OCI-LY1 (cell line): ENCODE data around the gene ATP4A.
A peak's percentile ranks its signal among the peaks of the same experiment; 100 is the strongest.

ENCODE experiments used
- H2AFZ ChIP-seq: fragments of 200-600 bp; sonication (generic), shearing (Covaris generic); 2 replicates; pipeline ENCODE4 v1.6.0; 2014; ENCODE audit warnings: antibody characterized with exemption, mild to moderate bottlenecking, low read length
- H3F3A ChIP-seq: fragments of 200-600 bp; sonication (generic), shearing (Covaris generic); 2 replicates; pipeline ENCODE4 v1.6.0; 2014; ENCODE audit warnings: mild to moderate bottlenecking, antibody characterized with exemption, low read length, moderate library complexity; ENCODE audit not compliant: insufficient read depth
- H3K27ac ChIP-seq: fragments of 200-600 bp; sonication (generic); 2 replicates; pipeline ENCODE4 v1.5.1; 2014; ENCODE audit warnings: low read length, mixed run types, mild to moderate bottlenecking, low read depth; ENCODE audit not compliant: poor library complexity, severe bottlenecking
- H3K27me3 ChIP-seq: fragments of 200-600 bp; sonication (generic); 2 replicates; pipeline ENCODE4 v1.6.0; 2014; ENCODE audit warnings: antibody characterized with exemption, mild to moderate bottlenecking, low read length, moderate library complexity; ENCODE audit not compliant: insufficient read depth
- H3K36me3 ChIP-seq: fragments of 200-600 bp; sonication (generic); 2 replicates; pipeline ENCODE4 v1.6.1; 2014; ENCODE audit warnings: mild to moderate bottlenecking, antibody characterized with exemption, low read length, moderate library complexity, mixed read lengths; ENCODE audit not compliant: insufficient read depth
- H3K4me1 ChIP-seq: fragments of 200-600 bp; sonication (generic); 2 replicates; pipeline ENCODE4 v1.5.1; 2014; ENCODE audit warnings: mild to moderate bottlenecking, low read length, moderate library complexity; ENCODE audit not compliant: insufficient read depth, severe bottlenecking
- H3K4me2 ChIP-seq: fragments of 200-600 bp; sonication (generic), shearing (Covaris generic); 2 replicates; pipeline ENCODE4 v1.6.1; 2014; ENCODE audit warnings: low read length
- H3K4me3 ChIP-seq: fragments of 200-600 bp; sonication (generic); 2 replicates; pipeline ENCODE4 v1.5.1; 2014; ENCODE audit warnings: low read length, low read depth, mild to moderate bottlenecking, mixed read lengths; ENCODE audit not compliant: poor library complexity, severe bottlenecking
- H3K79me2 ChIP-seq: fragments of 200-600 bp; shearing (Covaris generic); 2 replicates; pipeline ENCODE4 v1.6.1; 2016; ENCODE audit warnings: mixed run types, low read length, mixed read lengths; ENCODE audit not compliant: insufficient read depth
- H3K9ac ChIP-seq: fragments of 200-600 bp; sonication (generic), shearing (Covaris generic); 2 replicates; pipeline ENCODE4 v1.6.1; 2014; ENCODE audit warnings: mild to moderate bottlenecking, low read length, mixed read lengths
- H3K9me2 ChIP-seq: fragments of 200-600 bp; sonication (generic), shearing (Covaris generic); 2 replicates; pipeline ENCODE4 v1.6.1; 2014; ENCODE audit warnings: low read depth, mild to moderate bottlenecking, low read length, mixed read lengths
- H3K9me3 ChIP-seq: fragments of 200-600 bp; shearing (Covaris generic); 2 replicates; pipeline ENCODE4 v1.6.1; 2014; ENCODE audit warnings: low read length, mixed read lengths
- H4K20me1 ChIP-seq: fragments of 200-600 bp; sonication (generic), shearing (Covaris generic); 2 replicates; pipeline ENCODE4 v1.6.0; 2016; ENCODE audit warnings: mild to moderate bottlenecking, low read length; ENCODE audit not compliant: insufficient read depth
- EZH2 ChIP-seq: fragments of 200-600 bp; sonication (generic), shearing (Covaris generic); IDR thresholded peaks from 2 replicates; pipeline ENCODE4 v1.8.0; 2017; ENCODE audit warnings: borderline replicate concordance, mixed run types, mild to moderate bottlenecking, antibody characterized with exemption, low read length, moderate library complexity, mixed read lengths
- TF ChIP-seq, protein P1 (sequence below): fragments of 200-600 bp; sonication (generic), shearing (Covaris generic); IDR thresholded peaks from 2 replicates; pipeline ENCODE4 v1.5.1; 2017; ENCODE audit warnings: mild to moderate bottlenecking, antibody characterized with exemption, low read length, moderate library complexity, mixed read lengths

Gene ATP4A

DNA sequence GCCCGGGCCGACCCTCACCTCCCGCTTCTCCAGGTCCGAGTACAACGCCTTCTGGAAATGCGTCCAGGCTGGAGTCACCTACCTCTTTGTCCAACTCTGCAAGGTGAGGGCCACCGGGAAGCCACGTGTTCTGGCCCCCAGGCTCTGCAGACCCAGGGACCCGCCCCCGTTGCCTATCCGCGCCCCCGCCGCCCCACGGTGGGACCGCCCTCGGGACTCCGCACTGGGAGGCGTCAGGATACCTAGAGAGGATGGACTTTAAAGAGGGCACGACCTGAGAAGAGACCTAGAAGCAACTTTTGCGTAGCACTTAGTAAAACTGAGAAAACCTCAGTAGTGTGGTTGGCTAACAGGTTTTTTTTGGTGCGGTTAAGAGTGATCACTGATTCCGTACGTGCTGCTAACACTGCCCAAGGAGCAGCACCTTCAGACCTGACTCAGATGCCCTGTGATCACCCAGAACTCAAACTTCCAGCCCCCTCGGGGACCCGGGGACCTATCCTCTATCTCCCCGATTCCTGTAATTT lies 17.5 kb downstream of the ATP4A start:
- Histone ChIP-seq H3K79me2 (no peaks in the 10 kb centered on the region), H3K27ac (no peak overlapping the region), H3K9ac (peak overlapping the region; percentile 91), H3K4me1 (peaks cover 30% of the 10 kb centered on the region), H3K4me2 (peak overlapping the region; percentile 84), H3F3A (no peaks in the 10 kb centered on the region), H3K9me3 (no peaks in the 10 kb centered on the region), H3K9me2 (no peaks in the 10 kb centered on the region), H2AFZ (no peak overlapping the region), H3K27me3 (no peaks in the 10 kb centered on the region), H4K20me1 (no peaks in the 10 kb centered on the region), H3K4me3 (peak overlapping the region; percentile 90), H3K36me3 (peaks cover 11% of the 10 kb centered on the region; the same call in 1 of the 2 replicates)
- TF ChIP-seq, protein P1, sequence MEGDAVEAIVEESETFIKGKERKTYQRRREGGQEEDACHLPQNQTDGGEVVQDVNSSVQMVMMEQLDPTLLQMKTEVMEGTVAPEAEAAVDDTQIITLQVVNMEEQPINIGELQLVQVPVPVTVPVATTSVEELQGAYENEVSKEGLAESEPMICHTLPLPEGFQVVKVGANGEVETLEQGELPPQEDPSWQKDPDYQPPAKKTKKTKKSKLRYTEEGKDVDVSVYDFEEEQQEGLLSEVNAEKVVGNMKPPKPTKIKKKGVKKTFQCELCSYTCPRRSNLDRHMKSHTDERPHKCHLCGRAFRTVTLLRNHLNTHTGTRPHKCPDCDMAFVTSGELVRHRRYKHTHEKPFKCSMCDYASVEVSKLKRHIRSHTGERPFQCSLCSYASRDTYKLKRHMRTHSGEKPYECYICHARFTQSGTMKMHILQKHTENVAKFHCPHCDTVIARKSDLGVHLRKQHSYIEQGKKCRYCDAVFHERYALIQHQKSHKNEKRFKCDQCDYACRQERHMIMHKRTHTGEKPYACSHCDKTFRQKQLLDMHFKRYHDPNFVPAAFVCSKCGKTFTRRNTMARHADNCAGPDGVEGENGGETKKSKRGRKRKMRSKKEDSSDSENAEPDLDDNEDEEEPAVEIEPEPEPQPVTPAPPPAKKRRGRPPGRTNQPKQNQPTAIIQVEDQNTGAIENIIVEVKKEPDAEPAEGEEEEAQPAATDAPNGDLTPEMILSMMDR = no peak
- TF ChIP-seq EZH2 = no peak

DNA sequence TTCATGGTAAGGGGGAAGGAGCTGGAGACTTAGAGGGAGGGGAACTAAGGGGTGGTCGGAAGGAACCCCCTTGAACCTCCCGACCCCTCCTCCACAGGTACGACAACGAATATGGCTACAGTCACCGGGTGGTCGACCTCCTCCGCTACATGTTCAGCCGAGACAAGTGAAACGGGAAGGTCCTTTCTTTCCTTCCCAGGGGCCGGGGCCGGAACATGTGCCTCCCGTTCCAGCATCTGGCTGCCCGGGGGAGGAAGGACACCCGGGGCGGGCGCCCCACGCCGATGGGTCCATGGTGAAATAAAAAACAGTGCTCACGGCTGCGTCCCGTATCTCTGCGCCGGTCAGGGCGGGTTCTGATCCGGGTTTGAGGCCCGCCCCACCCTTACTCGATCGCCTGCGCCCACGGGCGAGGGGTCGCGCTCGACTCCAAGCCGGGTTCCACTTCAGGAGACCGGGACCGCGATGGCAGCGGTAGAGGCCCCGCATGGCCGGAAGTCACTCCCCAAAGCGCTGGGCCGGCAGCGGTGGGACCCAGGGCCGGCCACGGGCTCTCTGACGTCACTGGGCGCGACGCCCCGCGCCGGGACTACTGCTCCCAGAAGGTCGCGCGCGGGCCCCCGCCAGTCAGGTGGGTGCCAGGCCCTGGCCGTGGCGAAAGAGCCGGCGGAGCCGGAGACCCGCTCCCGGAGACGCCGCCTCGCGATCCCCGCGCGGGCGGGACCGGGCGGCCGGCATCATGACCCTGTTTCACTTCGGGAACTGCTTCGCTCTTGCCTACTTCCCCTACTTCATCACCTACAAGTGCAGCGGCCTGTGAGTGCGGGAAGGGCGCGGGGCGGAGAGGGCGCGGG lies 18.2 kb downstream of the ATP4A start, which contains the start of gene TMEM147:
TSS of gene TMEM147 (plus strand) at position 626 of the 854 bp plus-strand sequence. CDS start at position 740, 114 bp downstream.
- H4K20me1 ChIP-seq = no peaks in the 10 kb centered on the region
- peak within 1 kb of the TSS; percentile 90 for H3K4me3 ChIP-seq
- no peak for TF ChIP-seq EZH2
- TF ChIP-seq, protein P1 = no peak
- peaks cover 37% of the 10 kb centered on the region for H3K4me1 ChIP-seq
- peaks cover 11% of the 10 kb centered on the region; the same call in 1 of the 2 replicates for H3K36me3 ChIP-seq
- no peaks in the 10 kb centered on the region for H3K79me2 ChIP-seq
- H3F3A ChIP-seq = no peaks in the 10 kb centered on the region
- H2AFZ ChIP-seq = no peak within 1 kb of the TSS; the same call in 1 of the 2 replicates
- H3K27ac ChIP-seq = no peak within 1 kb of the TSS
- H3K27me3 ChIP-seq = no peaks in the 10 kb centered on the region
- H3K4me2 ChIP-seq = peak within 1 kb of the TSS; percentile 84
- no peaks in the 10 kb centered on the region for H3K9me2 ChIP-seq
- H3K9ac ChIP-seq = peak within 1 kb of the TSS; percentile 91
- no peaks in the 10 kb centered on the region for H3K9me3 ChIP-seq

DNA sequence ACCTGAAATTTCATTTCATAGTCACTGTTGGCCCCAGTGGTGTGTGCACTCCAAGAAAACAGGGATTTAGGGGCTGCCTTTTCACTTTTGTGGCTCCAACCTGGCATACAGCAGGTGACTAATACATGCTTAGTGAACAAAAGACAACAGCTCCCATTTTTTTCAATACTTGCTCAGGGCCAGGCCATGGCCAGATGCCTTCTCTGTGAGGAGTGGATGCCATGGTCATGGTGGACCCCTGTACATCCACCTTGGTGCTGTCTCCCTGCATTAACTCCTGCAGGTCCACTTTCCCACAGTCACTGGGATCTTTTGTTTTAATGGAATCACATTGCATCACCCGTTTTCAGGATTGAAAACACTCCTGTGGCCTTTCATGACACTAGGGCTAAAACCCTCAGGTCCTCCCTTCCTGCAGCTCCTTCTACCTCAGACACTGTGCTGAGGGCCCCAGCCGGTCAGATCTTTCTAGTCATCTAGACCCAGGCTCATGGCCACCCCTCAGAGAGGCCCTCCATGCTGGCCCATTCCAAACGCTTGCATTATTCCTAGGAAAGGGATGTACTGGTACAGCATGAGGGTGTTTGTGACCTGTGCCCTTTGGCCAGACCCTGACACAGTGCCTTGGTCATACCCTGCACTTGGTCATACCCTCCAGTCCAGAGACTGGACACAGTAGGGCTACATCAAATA lies 19.2 kb downstream of the ATP4A start:
- Histone ChIP-seq H3F3A (no peaks in the 10 kb centered on the region), H3K27ac (no peak overlapping the region), H3K79me2 (no peaks in the 10 kb centered on the region), H2AFZ (no peak overlapping the region), H3K9ac (peak overlapping the region; percentile 91), H3K9me2 (no peaks in the 10 kb centered on the region), H4K20me1 (no peaks in the 10 kb centered on the region), H3K27me3 (no peaks in the 10 kb centered on the region), H3K9me3 (no peaks in the 10 kb centered on the region), H3K4me3 (peak overlapping the region; percentile 90), H3K36me3 (peaks cover 11% of the 10 kb centered on the region; the same call in 1 of the 2 replicates), H3K4me2 (peak overlapping the region; percentile 84), H3K4me1 (peaks cover 38% of the 10 kb centered on the region)
- no peak for TF ChIP-seq EZH2
- TF ChIP-seq, protein P1 = no peak
